HepG2 (cell line): ENCODE data around the gene NSD2. TPM values are rescaled to one million over a fixed set of nuclear protein-coding genes. Genes with fewer than 3 reads are reported as not detected.

Experiments used
- ATAC-seq: fragments of 200-7000 bp; cut with Tn5 transposase; 3 replicates; pipeline ENCODE4 v1.9.1; 2020; ENCODE audit warnings: mild to moderate bottlenecking, moderate library complexity
- BruUV-seq: library from RNA; stranded (reverse); fragments of 400-500 nt; replicated peaks from 2 replicates; lab custom pipeline; 2021; lab: Mats Ljungman, UMichigan
- CTCF ChIA-PET: fragments of 300-600 bp; formaldehyde crosslinking; extraction: SDS; loops from one replicate; lab custom pipeline; 2021; ENCODE audit warnings: low total read pairs, inconsistent platforms, low intra/inter-chr PET ratio; lab: Yijun Ruan, JAX
- POLR2A ChIA-PET: fragments of 350-600 bp; sonication (Branson Sonifier 250); formaldehyde crosslinking; loops from one replicate; lab custom pipeline; 2020; ENCODE audit warnings: antibody characterized with exemption, inconsistent platforms; lab: Yijun Ruan, JAX
- DNase-seq: peaks from one replicate; pipeline ENCODE4 v3.0.0-alpha.2; 2015; ENCODE audit warnings: low spot score
- FAIRE-seq: peaks from 3 replicates; lab custom pipeline; 2011; peaks lifted over from hg19 to GRCh38; lab: Jason Lieb, UNC
- H2AFZ ChIP-seq: one replicate; pipeline ENCODE4 v1.6.1; 2011; ENCODE audit warnings: low read length, inconsistent platforms
- H3K27ac ChIP-seq: fragments of 300-600 bp; 3 replicates; pipeline ENCODE4 v1.8.0; 2011; ENCODE audit warnings: mixed run types, mild to moderate bottlenecking, mixed read lengths, low read length, inconsistent platforms; ENCODE audit not compliant: insufficient read depth; ENCODE audit errors: extremely low read length
- H3K27me3 ChIP-seq, 2 experiments: fragments of 200-600 bp in 1 of 2; 2 replicates in 1 of 2; 3 replicates in 1 of 2; pipeline versions ENCODE4 v1.6.0 to v1.8.0; 2011; ENCODE audit warnings: low read length in 2 of 2, mild to moderate bottlenecking in 2 of 2, moderate library complexity in 2 of 2, inconsistent platforms in 1 of 2; ENCODE audit not compliant: insufficient read depth in 2 of 2, control insufficient read depth in 1 of 2
- H3K36me3 ChIP-seq, 2 experiments: fragments of 200-600 bp in 1 of 2; replicated peaks in 1 of 2; 2 replicates in 1 of 2; 3 replicates in 1 of 2; pipeline versions ENCODE4 v1.5.1 to v1.8.0; 2011; ENCODE audit warnings: low read length in 2 of 2, inconsistent platforms in 1 of 2; ENCODE audit not compliant: insufficient read depth in 2 of 2, control insufficient read depth in 1 of 2
- H3K4me1 ChIP-seq: 2 replicates; pipeline ENCODE4 v1.5.1; 2012; ENCODE audit warnings: low read length, inconsistent platforms; ENCODE audit not compliant: insufficient read depth
- H3K4me2 ChIP-seq: 2 replicates; pipeline ENCODE4 v1.6.0; 2011; ENCODE audit warnings: low read depth, low read length, inconsistent platforms
- H3K4me3 ChIP-seq, 3 experiments: fragments of 200-600 bp in 1 of 3; sonication (generic), shearing (Covaris generic) in 1 of 3; replicated peaks in 1 of 3; 2 replicates each; pipeline ENCODE4 v1.5.1; 2011 to 2016; ENCODE audit warnings: low read length in 3 of 3, inconsistent platforms in 2 of 3, low read depth in 2 of 3, mild to moderate bottlenecking in 2 of 3, control low read depth in 1 of 3, mixed read lengths in 1 of 3; ENCODE audit not compliant: insufficient read depth in 1 of 3
- H3K79me2 ChIP-seq: one replicate; pipeline ENCODE4 v1.6.1; 2011; ENCODE audit warnings: low read length, inconsistent platforms; ENCODE audit not compliant: insufficient read depth
- H3K9ac ChIP-seq: 2 replicates; pipeline ENCODE4 v1.6.0; 2011; ENCODE audit warnings: mild to moderate bottlenecking, low read depth, low read length, inconsistent platforms; ENCODE audit not compliant: insufficient read depth
- H3K9me3 ChIP-seq: 2 replicates; pipeline ENCODE4 v1.5.1; 2012; ENCODE audit warnings: mild to moderate bottlenecking, low read length
- H4K20me1 ChIP-seq: 2 replicates; pipeline ENCODE4 v1.6.0; 2011; ENCODE audit warnings: inconsistent platforms, mild to moderate bottlenecking, low read length, moderate library complexity; ENCODE audit not compliant: insufficient read depth
- CBFB ChIP-seq: sonication (generic); formaldehyde crosslinking; IDR thresholded peaks from 2 replicates; pipeline ENCODE4 v1.4.0; 2020; ENCODE audit warnings: missing genetic modification reagents
- PREB ChIP-seq: sonication (generic); formaldehyde crosslinking; IDR thresholded peaks from 2 replicates; pipeline ENCODE4 v1.4.0; 2020; ENCODE audit warnings: missing genetic modification reagents
- RBM39 ChIP-seq: fragments of 200-400 bp; formaldehyde crosslinking; IDR thresholded peaks from one replicate; pipeline ENCODE4 v1.6.1; 2018; ENCODE audit warnings: antibody characterized with exemption, mild to moderate bottlenecking, low read depth, low read length; ENCODE audit not compliant: poor library complexity, severe bottlenecking
- SNAI1 ChIP-seq: sonication (generic); formaldehyde crosslinking; IDR thresholded peaks from 2 replicates; pipeline ENCODE4 v1.5.0; 2020; ENCODE audit warnings: mild to moderate bottlenecking, missing genetic modification reagents, borderline replicate concordance
- TBX3 ChIP-seq: fragments of 450-650 bp; IDR thresholded peaks from 2 replicates; pipeline ENCODE4 v1.6.1; 2017; ENCODE audit warnings: antibody characterized with exemption, mild to moderate bottlenecking, inconsistent platforms, borderline replicate concordance
- ZBTB37 ChIP-seq: sonication (generic); formaldehyde crosslinking; IDR thresholded peaks from 2 replicates; pipeline ENCODE4 v1.4.0; 2020; ENCODE audit warnings: mild to moderate bottlenecking, missing genetic modification reagents
- ZNF609 ChIP-seq: sonication (generic); formaldehyde crosslinking; IDR thresholded peaks from 2 replicates; pipeline ENCODE4 v1.4.0; 2020; ENCODE audit warnings: mild to moderate bottlenecking, missing genetic modification reagents, borderline replicate concordance
- ZNF792 ChIP-seq: IDR thresholded peaks from 2 replicates; pipeline ENCODE4 v1.6.1; 2016
- WGBS: methylation state at CpG from one replicate; pipeline ENCODE4 v1.1.6; 2017; ENCODE audit warnings: low lambda C conversion rate; 5-methylcytosine and 5-hydroxymethylcytosine counted together
- in situ Hi-C: cut with HindIII; loops from 2 replicates; pipeline ENCODE4 v1.10.0; 2017; ENCODE audit warnings: low pct_unique_long_range_greater_than_20kb; ENCODE audit not compliant: extremely low pct_ligation_motif_present
- intact Hi-C: fragments of 100-400 bp; cut with micrococcal nuclease; formaldehyde crosslinking; loops from one replicate; pipeline ENCODE4 v1.10.0; 2022; ENCODE audit not compliant: unreplicated experiment
- polyA plus RNA-seq, 8 experiments: library from polyadenylated mRNA; depleted of rRNA in 3 of 8; stranded (reverse) in 7 of 8; unstranded in 1 of 8; fragments of >200 nt; fragmentation: Illumina TruSeq in 4 of 8; extraction: Trizol in 4 of 8; gene quantifications; 2 replicates each; pipeline versions ENCODE4 v1.2.1 to v1.2.3, GENCODE V29; 2011 to 2016; ENCODE audit warnings: low read depth in 4 of 8, missing spikeins in 1 of 8, mixed read lengths in 1 of 8; ENCODE audit not compliant: insufficient read depth in 1 of 8
- total RNA-seq, 5 experiments: library from RNA; depleted of rRNA; stranded (reverse); fragments of >200 nt; fragmentation: Illumina TruSeq; extraction: Trizol; gene quantifications; 2 replicates each; pipeline ENCODE4 v1.2.3, GENCODE V29; 2016; ENCODE audit warnings: low read depth in 1 of 5

The NSD2 gene
- total and polyA plus RNA-seq, 2 of the 13 experiments (the other 11 are each of a cell fraction or from before 2014, with no cell fraction given), result 22.0 to 65.9 TPM

GRCh38 chr4:1883583-1883982 is 12.4 kb downstream of the NSD2 start:
- Histone ChIP-seq H3K9ac (no peak overlapping the region), H3K27ac (no peak overlapping the region), H3K27me3 (no peaks in the 10 kb centered on the region), H3K9me3 (no peaks in the 10 kb centered on the region), H4K20me1 (peaks cover 41% of the 10 kb centered on the region), H3K4me1 (peaks cover 39% of the 10 kb centered on the region), H2AFZ (no peak overlapping the region), H3K4me2 (no peak overlapping the region), H3K36me3 (peaks cover 3 to 5% of the 10 kb centered on the region in 2 experiments; a peak in 2 of 5 replicates), H3K79me2 (peaks cover 93% of the 10 kb centered on the region), H3K4me3 (no peak overlapping the region)
- BruUV-seq, result no TSS peak
- WGBS, result 90% methylated on average over 8 of the region's 8 CpGs
- ChIA-PET CTCF (no interaction called here), POLR2A (interaction anchor here (1.4 kb wide), 1 partner anchor 11 kb away, joined by 4 read pairs; no protein-coding TSS in a partner anchor)
- no peak for ATAC-seq
- in situ Hi-C loops, result no loop called here
- no peak for TF ChIP-seq RBM39
- TF ChIP-seq SNAI1, result no peak
- intact Hi-C loops, result no loop called here
- DNase-seq, result no peak
- no peak for FAIRE-seq

- Histone ChIP-seq H3K4me1 (peaks cover 24% of the 10 kb centered on the region), H3K36me3 (peaks cover 3 to 5% of the 10 kb centered on the region in 2 experiments; a peak in 2 of 5 replicates), H3K9me3 (no peaks in the 10 kb centered on the region), H4K20me1 (peaks cover 27% of the 10 kb centered on the region), H3K79me2 (peaks cover 93% of the 10 kb centered on the region), H3K9ac (no peak overlapping the region), H3K4me3 (no peak overlapping the region), H3K27me3 (no peaks in the 10 kb centered on the region), H3K27ac (no peak overlapping the region), H2AFZ (no peak overlapping the region), H3K4me2 (no peak overlapping the region)
- CTCF ChIA-PET, result no interaction called here
- 88% methylated on average over 2 of the region's 2 CpGs for WGBS
- intact Hi-C loops (no loop called here), in situ Hi-C loops (no loop called here)
- DNase-seq (no peak), FAIRE-seq (no peak), ATAC-seq (no peak)
- no peak for TF ChIP-seq TBX3
- TF ChIP-seq PREB (CRISPR knock-in tag), result no peak
- no peak for TF ChIP-seq ZNF792 (CRISPR knock-in tag)
- TF ChIP-seq CBFB (CRISPR knock-in tag), result no peak
- TF ChIP-seq ZNF609 (CRISPR knock-in tag), result no peak
- no peak for TF ChIP-seq ZBTB37 (CRISPR knock-in tag)
- BruUV-seq, result no TSS peak
- POLR2A ChIA-PET, result no interaction called here
Measured at GRCh38 chr4:1885414-1885813, 14.2 kb downstream of the NSD2 start.
